DOHH2 (cell line): ENCODE measurements around the gene VPS52.

Experiments
- H3F3A ChIP-seq: fragments of 200-600 bp; sonication (generic), shearing (Covaris generic); 2 replicates; pipeline ENCODE4 v1.6.0; 2016; ENCODE audit warnings: antibody characterized with exemption, mild to moderate bottlenecking; ENCODE audit not compliant: control insufficient read depth, insufficient read depth
- H3K27ac ChIP-seq: fragments of 200-600 bp; sonication (generic); 2 replicates; pipeline ENCODE4 v1.5.1; 2014; ENCODE audit warnings: low read depth, mild to moderate bottlenecking, low read length, moderate library complexity
- H3K27me3 ChIP-seq: fragments of 200-600 bp; sonication (generic); 2 replicates; pipeline ENCODE4 v1.6.1; 2014; ENCODE audit warnings: mild to moderate bottlenecking, low read length, mixed read lengths; ENCODE audit not compliant: control insufficient read depth
- H3K36me3 ChIP-seq: fragments of 200-600 bp; sonication (generic); 2 replicates; pipeline ENCODE4 v1.6.1; 2014; ENCODE audit warnings: mild to moderate bottlenecking, low read length, moderate library complexity, mixed read lengths; ENCODE audit not compliant: control insufficient read depth
- H3K4me1 ChIP-seq: fragments of 200-600 bp; sonication (generic); 2 replicates; pipeline ENCODE4 v1.6.1; 2014; ENCODE audit warnings: mild to moderate bottlenecking, low read length, mixed read lengths; ENCODE audit not compliant: control insufficient read depth
- H3K4me2 ChIP-seq: fragments of 200-600 bp; sonication (generic); 2 replicates; pipeline ENCODE4 v1.6.0; 2014; ENCODE audit warnings: mild to moderate bottlenecking, low read length, moderate library complexity
- H3K4me3 ChIP-seq: fragments of 200-600 bp; sonication (generic); 2 replicates; pipeline ENCODE4 v1.5.1; 2014; ENCODE audit warnings: mild to moderate bottlenecking, low read length, mixed read lengths
- H3K79me2 ChIP-seq: fragments of 200-600 bp; sonication (generic); 2 replicates; pipeline ENCODE4 v1.6.1; 2014; ENCODE audit warnings: mild to moderate bottlenecking, low read length, mixed read lengths; ENCODE audit not compliant: control insufficient read depth
- H3K9me2 ChIP-seq: fragments of 200-600 bp; sonication (generic); replicated peaks from 2 replicates; pipeline ENCODE4 v1.6.1; 2014; ENCODE audit warnings: mild to moderate bottlenecking, low read length, mixed read lengths; ENCODE audit not compliant: control insufficient read depth
- H3K9me3 ChIP-seq: fragments of 200-600 bp; sonication (generic); 2 replicates; pipeline ENCODE4 v1.6.1; 2014; ENCODE audit warnings: antibody characterized with exemption, low read length, mixed read lengths; ENCODE audit not compliant: control insufficient read depth, insufficient read depth
- H4K20me1 ChIP-seq: fragments of 200-600 bp; sonication (generic); 2 replicates; pipeline ENCODE4 v1.6.0; 2014; ENCODE audit warnings: low read depth, mild to moderate bottlenecking, antibody characterized with exemption, low read length, moderate library complexity; ENCODE audit not compliant: control insufficient read depth, insufficient read depth
- EZH2phosphoT487 ChIP-seq: fragments of 200-600 bp; sonication (generic); IDR thresholded peaks from 2 replicates; pipeline ENCODE4 v1.6.1; 2017; ENCODE audit warnings: borderline replicate concordance, mild to moderate bottlenecking, antibody characterized with exemption, low read length, moderate library complexity, mixed read lengths
- TF ChIP-seq, protein P1 (sequence below): fragments of 200-600 bp; sonication (generic); IDR thresholded peaks from one replicate; pipeline ENCODE4 v1.5.1; 2014; ENCODE audit warnings: antibody characterized with exemption, mild to moderate bottlenecking, low read depth, low read length; ENCODE audit not compliant: poor library complexity, severe bottlenecking

Gene VPS52

DNA sequence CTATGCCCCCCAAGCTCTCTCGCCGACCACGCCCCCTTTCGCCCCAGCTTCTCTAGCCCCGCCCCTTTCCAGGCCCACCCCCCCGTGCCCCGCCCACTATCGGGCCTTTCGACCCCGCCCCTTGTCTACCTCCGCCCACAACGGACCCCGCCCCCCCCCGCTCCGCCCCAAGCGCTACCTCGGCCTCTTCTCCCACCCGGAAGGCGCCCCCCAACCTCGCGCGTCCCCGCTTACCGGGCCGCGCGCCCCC lies 45.7 kb upstream of the VPS52 start:
- H3K4me3 ChIP-seq: peak overlapping the region; percentile 82
- H3K4me1 ChIP-seq: peaks cover 61% of the 10 kb centered on the region
- H3K9me3 ChIP-seq: no peaks in the 10 kb centered on the region
- H4K20me1 ChIP-seq: 0 out of 2 replicates have a peak, but pooled peaks cover 7% of the 10 kb centered on the region
- no peaks in the 10 kb centered on the region for H3K27me3 ChIP-seq
- peak overlapping the region; percentile 79; the same call in 1 of the 2 replicates for H3K27ac ChIP-seq
- H3K4me2 ChIP-seq: peak overlapping the region; percentile 51
- H3F3A ChIP-seq: peaks cover 29% of the 10 kb centered on the region
- no peaks in the 10 kb centered on the region for H3K9me2 ChIP-seq
- peaks cover 67% of the 10 kb centered on the region for H3K36me3 ChIP-seq
- H3K79me2 ChIP-seq: peaks cover 63% of the 10 kb centered on the region
- no peak for TF ChIP-seq EZH2phosphoT487
- TF ChIP-seq, protein P1, sequence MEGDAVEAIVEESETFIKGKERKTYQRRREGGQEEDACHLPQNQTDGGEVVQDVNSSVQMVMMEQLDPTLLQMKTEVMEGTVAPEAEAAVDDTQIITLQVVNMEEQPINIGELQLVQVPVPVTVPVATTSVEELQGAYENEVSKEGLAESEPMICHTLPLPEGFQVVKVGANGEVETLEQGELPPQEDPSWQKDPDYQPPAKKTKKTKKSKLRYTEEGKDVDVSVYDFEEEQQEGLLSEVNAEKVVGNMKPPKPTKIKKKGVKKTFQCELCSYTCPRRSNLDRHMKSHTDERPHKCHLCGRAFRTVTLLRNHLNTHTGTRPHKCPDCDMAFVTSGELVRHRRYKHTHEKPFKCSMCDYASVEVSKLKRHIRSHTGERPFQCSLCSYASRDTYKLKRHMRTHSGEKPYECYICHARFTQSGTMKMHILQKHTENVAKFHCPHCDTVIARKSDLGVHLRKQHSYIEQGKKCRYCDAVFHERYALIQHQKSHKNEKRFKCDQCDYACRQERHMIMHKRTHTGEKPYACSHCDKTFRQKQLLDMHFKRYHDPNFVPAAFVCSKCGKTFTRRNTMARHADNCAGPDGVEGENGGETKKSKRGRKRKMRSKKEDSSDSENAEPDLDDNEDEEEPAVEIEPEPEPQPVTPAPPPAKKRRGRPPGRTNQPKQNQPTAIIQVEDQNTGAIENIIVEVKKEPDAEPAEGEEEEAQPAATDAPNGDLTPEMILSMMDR: no peak

GRCh38 chr6:33316603-33317418 lies 45.1 kb upstream of the VPS52 start:
- H3K4me1 ChIP-seq: peaks cover 65% of the 10 kb centered on the region
- H4K20me1 ChIP-seq: peaks cover 11% of the 10 kb centered on the region; the same call in 1 of the 2 replicates
- no peaks in the 10 kb centered on the region for H3K9me2 ChIP-seq
- H3K27ac ChIP-seq: no peak overlapping the region
- H3K4me2 ChIP-seq: peak overlapping the region; percentile 51
- H3K9me3 ChIP-seq: no peaks in the 10 kb centered on the region
- peaks cover 68% of the 10 kb centered on the region for H3K36me3 ChIP-seq
- H3K79me2 ChIP-seq: peaks cover 63% of the 10 kb centered on the region
- H3K27me3 ChIP-seq: no peaks in the 10 kb centered on the region
- TF ChIP-seq, protein P1: no peak
- TF ChIP-seq EZH2phosphoT487: no peak
- peak overlapping the region; percentile 68 for H3K4me3 ChIP-seq
- H3F3A ChIP-seq: peaks cover 29% of the 10 kb centered on the region

DNA sequence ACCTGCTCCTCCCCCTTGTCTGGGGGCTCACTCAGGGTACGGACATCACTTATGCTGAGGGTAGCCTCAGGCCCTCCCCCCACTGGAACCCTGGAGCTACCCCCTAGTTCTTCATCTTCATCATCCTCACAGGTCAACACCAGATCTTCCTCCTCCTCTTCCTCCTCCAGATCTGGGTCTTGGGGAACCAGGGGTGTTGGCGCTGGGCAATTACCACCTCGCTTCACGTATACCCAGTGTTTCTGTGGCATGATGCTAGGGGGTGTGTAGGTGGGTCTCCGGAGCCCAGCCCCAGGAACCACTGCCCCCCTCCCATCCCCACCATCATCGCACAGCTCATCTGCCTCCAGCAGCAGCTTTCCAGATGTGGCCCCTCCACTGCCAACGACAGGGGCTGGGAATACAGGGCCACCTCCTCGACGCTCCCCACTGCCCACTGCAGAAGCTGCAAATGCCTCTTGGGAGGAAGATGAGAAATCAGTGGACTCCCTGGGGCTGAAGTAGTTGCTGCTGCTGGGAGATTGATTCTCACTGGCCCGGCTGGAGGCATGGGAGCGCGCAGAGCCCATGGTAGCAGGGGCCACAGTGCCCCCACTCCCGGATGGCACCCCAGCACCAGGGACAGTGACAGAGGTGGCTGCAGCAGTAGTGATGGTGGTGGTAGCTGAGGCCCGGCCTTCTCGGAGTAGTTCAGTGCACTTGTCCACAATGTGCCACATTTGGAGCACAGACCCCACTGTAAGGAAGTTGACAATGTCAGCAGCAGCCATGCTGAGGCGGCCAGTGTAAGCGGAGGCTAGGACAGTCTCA lies 44.3 kb upstream of the VPS52 start:
- H3K27ac ChIP-seq: no peak overlapping the region
- H3K4me3 ChIP-seq: no peak overlapping the region
- no peak for TF ChIP-seq EZH2phosphoT487
- TF ChIP-seq, protein P1: no peak
- peaks cover 9% of the 10 kb centered on the region; the same call in 1 of the 2 replicates for H4K20me1 ChIP-seq
- H3K4me2 ChIP-seq: no peak overlapping the region
- H3K9me3 ChIP-seq: no peaks in the 10 kb centered on the region
- peaks cover 60% of the 10 kb centered on the region for H3K4me1 ChIP-seq
- H3K79me2 ChIP-seq: peaks cover 63% of the 10 kb centered on the region
- H3F3A ChIP-seq: peaks cover 29% of the 10 kb centered on the region
- H3K9me2 ChIP-seq: no peaks in the 10 kb centered on the region
- peaks cover 64% of the 10 kb centered on the region for H3K36me3 ChIP-seq
- no peaks in the 10 kb centered on the region for H3K27me3 ChIP-seq
